ENCODE results near the gene ADCY10.

The ADCY10 gene

GRCh38 chr1:167776151-167776550 is 137.8 kb downstream of the ADCY10 start:
- Histone ChIP-seq H3K9ac (ENCODE audit: low read length in 5 of 5) (no peak overlapping the region), H3K4me3 (ENCODE audit: low read depth in 1 of 5, low read length in 5 of 5) (no peak overlapping the region), H3K27ac (ENCODE audit: low read depth, low read length) (no peak overlapping the region), H3K9me3 (ENCODE audit: control insufficient read depth in 5 of 5, low read length in 5 of 5) (no peaks in the 10 kb centered on the region), H3K36me3 (ENCODE audit: control insufficient read depth in 5 of 5, insufficient read depth in 5 of 5, low read length in 5 of 5) (peaks cover 30 to 49% (median 45%) of the 10 kb centered on the region in 5 donors), H3K27me3 (ENCODE audit: control insufficient read depth in 5 of 5, insufficient read depth in 4 of 5, low read length in 5 of 5) (no peaks in the 10 kb centered on the region), H3K4me1 (ENCODE audit: control insufficient read depth in 5 of 5, insufficient read depth in 5 of 5, low read length in 5 of 5) (peaks cover 0 to 3% (median 0%) of the 10 kb centered on the region in 5 donors)

GRCh38 chr1:167775178-167775577 is 138.8 kb downstream of the ADCY10 start:
- Histone ChIP-seq H3K9ac (ENCODE audit: low read length in 5 of 5) (no peak overlapping the region), H3K9me3 (ENCODE audit: control insufficient read depth in 5 of 5, low read length in 5 of 5) (no peaks in the 10 kb centered on the region), H3K4me3 (ENCODE audit: low read depth in 1 of 5, low read length in 5 of 5) (no peak overlapping the region), H3K4me1 (ENCODE audit: control insufficient read depth in 5 of 5, insufficient read depth in 5 of 5, low read length in 5 of 5) (peaks cover 0 to 3% (median 0%) of the 10 kb centered on the region in 5 donors), H3K27me3 (ENCODE audit: control insufficient read depth in 5 of 5, insufficient read depth in 4 of 5, low read length in 5 of 5) (no peaks in the 10 kb centered on the region), H3K36me3 (ENCODE audit: control insufficient read depth in 5 of 5, insufficient read depth in 5 of 5, low read length in 5 of 5) (peaks cover 29 to 46% (median 42%) of the 10 kb centered on the region in 5 donors), H3K27ac (ENCODE audit: low read depth, low read length) (no peak overlapping the region)

GRCh38 chr1:167774710-167775109 is 139.2 kb downstream of the ADCY10 start:
- H3K27ac ChIP-seq (ENCODE audit: low read depth, low read length): no peak overlapping the region
- no peaks in the 10 kb centered on the region for H3K9me3 ChIP-seq (ENCODE audit: control insufficient read depth in 5 of 5, low read length in 5 of 5)
- peaks cover 0 to 3% (median 0%) of the 10 kb centered on the region in 5 donors for H3K4me1 ChIP-seq (ENCODE audit: control insufficient read depth in 5 of 5, insufficient read depth in 5 of 5, low read length in 5 of 5)
- no peaks in the 10 kb centered on the region for H3K27me3 ChIP-seq (ENCODE audit: control insufficient read depth in 5 of 5, insufficient read depth in 4 of 5, low read length in 5 of 5)
- no peak overlapping the region for H3K4me3 ChIP-seq (ENCODE audit: low read depth in 1 of 5, low read length in 5 of 5)
- no peak overlapping the region for H3K9ac ChIP-seq (ENCODE audit: low read length in 5 of 5)
- peaks cover 30 to 49% (median 39%) of the 10 kb centered on the region in 5 donors for H3K36me3 ChIP-seq (ENCODE audit: control insufficient read depth in 5 of 5, insufficient read depth in 5 of 5, low read length in 5 of 5)

DNA sequence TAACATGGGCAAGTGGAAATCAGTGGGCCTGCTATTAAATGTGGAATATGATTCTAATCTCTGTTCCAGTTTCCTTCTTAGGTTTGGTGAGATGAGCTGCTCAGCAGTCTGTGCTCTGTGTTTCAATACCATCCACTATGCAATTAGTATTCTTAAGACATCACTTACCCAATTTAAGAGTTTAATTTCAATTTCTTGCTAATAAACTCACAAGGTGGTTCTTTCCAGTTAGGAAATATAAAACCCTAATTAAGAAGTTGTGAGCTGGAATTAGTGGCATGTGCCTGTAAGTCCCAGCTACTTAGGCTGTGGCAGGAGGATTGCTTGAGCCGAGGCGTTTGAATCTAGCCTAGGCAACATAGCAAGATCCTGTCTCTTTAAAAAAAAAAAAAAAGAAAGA is 140.4 kb downstream of the ADCY10 start:
- no peak overlapping the region for H3K27ac ChIP-seq (ENCODE audit: low read depth, low read length)
- H3K27me3 ChIP-seq (ENCODE audit: control insufficient read depth in 5 of 5, insufficient read depth in 4 of 5, low read length in 5 of 5): no peaks in the 10 kb centered on the region
- H3K9me3 ChIP-seq (ENCODE audit: control insufficient read depth in 5 of 5, low read length in 5 of 5): no peaks in the 10 kb centered on the region
- H3K4me3 ChIP-seq (ENCODE audit: low read depth in 1 of 5, low read length in 5 of 5): no peak overlapping the region
- H3K9ac ChIP-seq (ENCODE audit: low read length in 5 of 5): no peak overlapping the region
- peaks cover 39 to 61% (median 47%) of the 10 kb centered on the region in 5 donors for H3K36me3 ChIP-seq (ENCODE audit: control insufficient read depth in 5 of 5, insufficient read depth in 5 of 5, low read length in 5 of 5)
- peaks cover 0 to 3% (median 0%) of the 10 kb centered on the region in 5 donors for H3K4me1 ChIP-seq (ENCODE audit: control insufficient read depth in 5 of 5, insufficient read depth in 5 of 5, low read length in 5 of 5)

- H3K9me3 ChIP-seq (ENCODE audit: control insufficient read depth in 5 of 5, low read length in 5 of 5): no peaks in the 10 kb centered on the region
- peaks cover 42 to 65% (median 46%) of the 10 kb centered on the region in 5 donors for H3K36me3 ChIP-seq (ENCODE audit: control insufficient read depth in 5 of 5, insufficient read depth in 5 of 5, low read length in 5 of 5)
- H3K9ac ChIP-seq (ENCODE audit: low read length in 5 of 5): no peak overlapping the region
- H3K4me3 ChIP-seq (ENCODE audit: low read depth in 1 of 5, low read length in 5 of 5): no peak overlapping the region
- H3K27ac ChIP-seq (ENCODE audit: low read depth, low read length): no peak overlapping the region
- peaks cover 0 to 3% (median 0%) of the 10 kb centered on the region in 5 donors for H3K4me1 ChIP-seq (ENCODE audit: control insufficient read depth in 5 of 5, insufficient read depth in 5 of 5, low read length in 5 of 5)
- H3K27me3 ChIP-seq (ENCODE audit: control insufficient read depth in 5 of 5, insufficient read depth in 4 of 5, low read length in 5 of 5): no peaks in the 10 kb centered on the region
Observed at GRCh38 chr1:167772436-167772835, 141.5 kb downstream of the ADCY10 start.

DNA sequence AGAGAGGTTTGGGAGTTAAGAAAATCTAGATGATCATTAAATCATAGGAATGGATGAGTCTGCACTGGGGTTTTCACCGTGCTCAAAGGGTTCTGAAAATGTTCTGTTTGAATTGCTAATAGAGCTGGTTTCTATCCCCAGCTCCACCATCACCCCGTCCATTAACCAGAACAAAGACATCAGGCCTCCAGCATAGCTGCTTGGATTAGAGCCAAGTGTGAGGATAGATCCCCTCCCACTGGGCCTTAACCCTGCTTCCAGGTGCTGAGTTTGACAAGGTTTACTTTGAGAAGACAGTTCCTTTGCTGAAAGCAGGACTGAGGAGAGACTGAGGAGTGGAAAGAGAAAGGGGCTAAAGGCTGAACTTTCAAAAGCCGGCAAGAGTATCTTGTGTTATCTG is 143.8 kb downstream of the ADCY10 start:
- Histone ChIP-seq H3K4me3 (ENCODE audit: low read depth in 1 of 5, low read length in 5 of 5) (no peak overlapping the region), H3K36me3 (ENCODE audit: control insufficient read depth in 5 of 5, insufficient read depth in 5 of 5, low read length in 5 of 5) (peaks cover 42 to 69% (median 48%) of the 10 kb centered on the region in 5 donors), H3K27me3 (ENCODE audit: control insufficient read depth in 5 of 5, insufficient read depth in 4 of 5, low read length in 5 of 5) (no peaks in the 10 kb centered on the region), H3K9me3 (ENCODE audit: control insufficient read depth in 5 of 5, low read length in 5 of 5) (no peaks in the 10 kb centered on the region), H3K27ac (ENCODE audit: low read depth, low read length) (no peak overlapping the region), H3K4me1 (ENCODE audit: control insufficient read depth in 5 of 5, insufficient read depth in 5 of 5, low read length in 5 of 5) (no peaks in the 10 kb centered on the region), H3K9ac (ENCODE audit: low read length in 5 of 5) (no peak overlapping the region)

DNA sequence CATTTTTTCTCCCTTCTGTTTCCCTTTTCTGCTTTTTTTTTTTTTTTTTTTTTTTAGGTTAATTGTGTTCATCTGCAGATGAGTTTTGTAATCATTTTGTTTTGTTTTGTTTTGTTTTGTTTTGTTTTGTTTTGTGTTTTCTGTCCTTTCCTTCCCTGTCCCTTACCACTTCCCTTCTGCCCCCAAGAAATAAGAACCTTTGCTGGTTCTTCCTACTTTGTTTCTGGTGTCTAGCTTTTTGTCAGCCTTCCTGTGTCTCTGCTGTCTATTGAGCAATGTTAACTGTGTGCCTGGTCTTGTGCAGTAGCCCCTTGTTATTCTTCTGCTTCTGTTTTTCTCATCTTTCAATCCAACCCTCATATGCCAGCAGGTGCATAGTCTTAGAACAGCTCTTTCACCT is 146.2 kb downstream of the ADCY10 start:
- Histone ChIP-seq H3K4me3 (ENCODE audit: low read depth in 1 of 5, low read length in 5 of 5) (no peak overlapping the region), H3K36me3 (ENCODE audit: control insufficient read depth in 5 of 5, insufficient read depth in 5 of 5, low read length in 5 of 5) (peaks cover 28 to 54% (median 38%) of the 10 kb centered on the region in 5 donors), H3K9ac (ENCODE audit: low read length in 5 of 5) (no peak overlapping the region)

GRCh38 chr1:167766538-167766937 is 147.4 kb downstream of the ADCY10 start:
- no peaks in the 10 kb centered on the region for H3K27me3 ChIP-seq (ENCODE audit: control insufficient read depth in 5 of 5, insufficient read depth in 4 of 5, low read length in 5 of 5)
- H3K27ac ChIP-seq (ENCODE audit: low read depth, low read length): no peak overlapping the region
- H3K36me3 ChIP-seq (ENCODE audit: control insufficient read depth in 5 of 5, insufficient read depth in 5 of 5, low read length in 5 of 5): peaks cover 26 to 42% (median 26%) of the 10 kb centered on the region in 5 donors

More for the DNA sequence above, 146.2 kb downstream of the ADCY10 start:
- no peaks in the 10 kb centered on the region for H3K27me3 ChIP-seq (ENCODE audit: control insufficient read depth in 5 of 5, insufficient read depth in 4 of 5, low read length in 5 of 5)
- peaks cover 2 to 14% (median 10%) of the 10 kb centered on the region in 5 donors for H3K4me1 ChIP-seq (ENCODE audit: control insufficient read depth in 5 of 5, insufficient read depth in 5 of 5, low read length in 5 of 5)
- H3K27ac ChIP-seq (ENCODE audit: low read depth, low read length): no peak overlapping the region
- no peaks in the 10 kb centered on the region for H3K9me3 ChIP-seq (ENCODE audit: control insufficient read depth in 5 of 5, low read length in 5 of 5)

GRCh38 chr1:167765496-167765895 is 148.4 kb downstream of the ADCY10 start:
- Histone ChIP-seq H3K9ac (ENCODE audit: low read length in 5 of 5) (no peak overlapping the region), H3K9me3 (ENCODE audit: control insufficient read depth in 5 of 5, low read length in 5 of 5) (no peaks in the 10 kb centered on the region), H3K36me3 (ENCODE audit: control insufficient read depth in 5 of 5, insufficient read depth in 5 of 5, low read length in 5 of 5) (peaks cover 24 to 42% (median 26%) of the 10 kb centered on the region in 5 donors), H3K4me3 (ENCODE audit: low read depth in 1 of 5, low read length in 5 of 5) (no peak overlapping the region), H3K27ac (ENCODE audit: low read depth, low read length) (no peak overlapping the region), H3K4me1 (ENCODE audit: control insufficient read depth in 5 of 5, insufficient read depth in 5 of 5, low read length in 5 of 5) (peaks cover 2 to 27% (median 17%) of the 10 kb centered on the region in 5 donors), H3K27me3 (ENCODE audit: control insufficient read depth in 5 of 5, insufficient read depth in 4 of 5, low read length in 5 of 5) (no peaks in the 10 kb centered on the region)

More at GRCh38 chr1:167766538-167766937, 147.4 kb downstream of the ADCY10 start:
- no peak overlapping the region for H3K9ac ChIP-seq (ENCODE audit: low read length in 5 of 5)
- H3K4me3 ChIP-seq (ENCODE audit: low read depth in 1 of 5, low read length in 5 of 5): no peak overlapping the region
- no peaks in the 10 kb centered on the region for H3K9me3 ChIP-seq (ENCODE audit: control insufficient read depth in 5 of 5, low read length in 5 of 5)
- peaks cover 2 to 19% (median 12%) of the 10 kb centered on the region in 5 donors for H3K4me1 ChIP-seq (ENCODE audit: control insufficient read depth in 5 of 5, insufficient read depth in 5 of 5, low read length in 5 of 5)

- no peak overlapping the region for H3K27ac ChIP-seq (ENCODE audit: low read depth, low read length)
- H3K4me1 ChIP-seq (ENCODE audit: control insufficient read depth in 5 of 5, insufficient read depth in 5 of 5, low read length in 5 of 5): peaks cover 3 to 30% (median 20%) of the 10 kb centered on the region in 5 donors
- peaks cover 21 to 36% (median 26%) of the 10 kb centered on the region in 5 donors for H3K36me3 ChIP-seq (ENCODE audit: control insufficient read depth in 5 of 5, insufficient read depth in 5 of 5, low read length in 5 of 5)
- H3K9me3 ChIP-seq (ENCODE audit: control insufficient read depth in 5 of 5, low read length in 5 of 5): no peaks in the 10 kb centered on the region
- H3K27me3 ChIP-seq (ENCODE audit: control insufficient read depth in 5 of 5, insufficient read depth in 4 of 5, low read length in 5 of 5): no peaks in the 10 kb centered on the region
- no peak overlapping the region for H3K4me3 ChIP-seq (ENCODE audit: low read depth in 1 of 5, low read length in 5 of 5)
- peak overlapping the region in 1 of 5 donors; percentile 21 for H3K9ac ChIP-seq (ENCODE audit: low read length in 5 of 5)
Observed at GRCh38 chr1:167764458-167765330, 149.2 kb downstream of the ADCY10 start.

All from subcutaneous abdominal adipose tissue (tissue), 5 donors.